Skeletal muscle tissue (tissue), 4 donors: Measurements from ENCODE around the gene BECN2. TPM values are rescaled to one million over a fixed set of nuclear protein-coding genes. Genes with fewer than 3 reads are reported as not detected.

Source experiments
- H3K27ac ChIP-seq: one replicate; pipeline ENCODE4 v1.7.0; 2013; ENCODE audit warnings: mild to moderate bottlenecking, low read depth, low read length, inconsistent platforms
- H3K27me3 ChIP-seq, 3 donors: one replicate each; pipeline ENCODE4 v1.7.0; 2013; ENCODE audit warnings: low read length in 3 of 3; ENCODE audit not compliant: control insufficient read depth in 3 of 3, insufficient read depth in 3 of 3
- H3K36me3 ChIP-seq, 3 donors: one replicate each; pipeline ENCODE4 v1.7.0; 2013; ENCODE audit warnings: low read length in 3 of 3; ENCODE audit not compliant: control insufficient read depth in 3 of 3, insufficient read depth in 3 of 3
- H3K4me1 ChIP-seq, 3 donors: one replicate each; pipeline ENCODE4 v1.7.0; 2013; ENCODE audit warnings: low read length in 3 of 3, mild to moderate bottlenecking in 3 of 3; ENCODE audit not compliant: control insufficient read depth in 3 of 3, insufficient read depth in 3 of 3
- H3K4me3 ChIP-seq, 3 donors: one replicate each; pipeline ENCODE4 v1.7.0; 2013; ENCODE audit warnings: low read length in 3 of 3
- H3K9ac ChIP-seq, 3 donors: one replicate each; pipeline ENCODE4 v1.7.0; 2013; ENCODE audit warnings: low read length in 3 of 3, mild to moderate bottlenecking in 3 of 3, moderate library complexity in 2 of 3, low read depth in 1 of 3
- H3K9me3 ChIP-seq, 3 donors: one replicate each; pipeline ENCODE4 v1.7.0; 2013; ENCODE audit warnings: low read length in 3 of 3; ENCODE audit not compliant: control insufficient read depth in 3 of 3
- total RNA-seq: library from RNA; depleted of rRNA; stranded (reverse); fragments of >200 nt; gene quantifications from one replicate; pipeline ENCODE4 v1.2.3, GENCODE V29; 2014
- donor health status: Osteomylitis.

Gene BECN2, protein sequence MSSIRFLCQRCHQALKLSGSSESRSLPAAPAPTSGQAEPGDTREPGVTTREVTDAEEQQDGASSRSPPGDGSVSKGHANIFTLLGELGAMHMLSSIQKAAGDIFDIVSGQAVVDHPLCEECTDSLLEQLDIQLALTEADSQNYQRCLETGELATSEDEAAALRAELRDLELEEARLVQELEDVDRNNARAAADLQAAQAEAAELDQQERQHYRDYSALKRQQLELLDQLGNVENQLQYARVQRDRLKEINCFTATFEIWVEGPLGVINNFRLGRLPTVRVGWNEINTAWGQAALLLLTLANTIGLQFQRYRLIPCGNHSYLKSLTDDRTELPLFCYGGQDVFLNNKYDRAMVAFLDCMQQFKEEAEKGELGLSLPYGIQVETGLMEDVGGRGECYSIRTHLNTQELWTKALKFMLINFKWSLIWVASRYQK
- total RNA-seq = not detected

DNA sequence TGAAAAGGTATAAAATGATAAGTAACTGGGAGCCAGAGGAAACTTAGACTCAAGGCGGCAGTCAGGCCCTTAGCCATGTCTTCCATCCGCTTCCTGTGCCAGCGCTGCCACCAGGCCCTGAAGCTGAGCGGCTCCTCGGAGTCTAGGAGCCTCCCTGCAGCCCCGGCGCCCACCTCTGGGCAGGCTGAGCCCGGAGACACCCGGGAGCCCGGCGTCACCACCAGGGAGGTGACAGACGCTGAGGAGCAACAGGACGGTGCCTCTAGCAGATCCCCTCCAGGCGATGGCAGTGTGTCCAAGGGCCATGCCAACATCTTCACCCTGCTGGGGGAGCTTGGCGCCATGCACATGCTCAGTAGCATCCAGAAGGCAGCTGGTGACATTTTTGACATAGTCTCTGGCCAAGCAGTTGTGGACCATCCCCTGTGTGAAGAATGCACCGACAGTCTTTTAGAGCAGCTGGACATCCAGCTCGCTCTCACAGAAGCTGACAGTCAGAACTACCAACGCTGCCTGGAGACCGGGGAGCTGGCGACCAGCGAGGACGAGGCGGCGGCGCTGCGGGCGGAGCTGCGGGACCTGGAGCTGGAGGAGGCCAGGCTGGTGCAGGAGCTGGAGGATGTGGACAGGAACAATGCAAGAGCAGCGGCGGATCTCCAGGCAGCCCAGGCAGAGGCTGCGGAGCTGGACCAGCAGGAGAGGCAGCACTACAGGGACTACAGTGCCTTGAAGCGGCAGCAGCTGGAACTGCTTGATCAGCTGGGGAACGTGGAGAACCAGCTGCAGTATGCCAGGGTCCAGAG, at the start of gene BECN2:
Gene BECN2 (plus strand): TSS at position 76 of the 803 bp plus-strand sequence. CDS start 0 bp downstream, at position 76.
- no peak within 1 kb of the TSS for H3K4me3 ChIP-seq
- no peak within 1 kb of the TSS for H3K9ac ChIP-seq
- no peaks in the 10 kb centered on the region for H3K36me3 ChIP-seq
- H3K27me3 ChIP-seq = no peaks in the 10 kb centered on the region
- no peak within 1 kb of the TSS for H3K27ac ChIP-seq
- H3K9me3 ChIP-seq = peaks cover 0 to 5% (median 0%) of the 10 kb centered on the region in 3 donors
- no peaks in the 10 kb centered on the region for H3K4me1 ChIP-seq

DNA sequence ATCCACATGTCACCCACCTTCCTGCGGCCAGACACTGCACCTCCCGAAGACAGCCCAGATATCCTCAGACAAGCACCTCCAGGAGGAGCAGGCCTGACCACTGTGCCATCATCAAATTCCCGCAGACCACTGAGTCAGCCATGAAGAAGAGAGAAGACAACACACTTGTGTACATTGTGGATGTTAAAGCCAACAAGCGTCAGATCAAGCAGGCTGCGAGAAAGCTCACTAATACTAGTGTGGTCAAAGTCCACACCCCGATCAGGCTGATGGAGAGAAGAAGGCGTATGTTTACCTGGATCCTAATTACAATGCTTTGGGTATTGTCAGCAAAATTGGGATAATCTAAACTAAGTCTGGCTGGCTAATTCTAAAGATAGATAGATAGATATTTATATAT, 41.4 kb upstream of the BECN2 start:
- Histone ChIP-seq H3K36me3 (no peaks in the 10 kb centered on the region), H3K9me3 (no peaks in the 10 kb centered on the region), H3K27ac (no peak overlapping the region), H3K9ac (no peak overlapping the region), H3K4me3 (no peak overlapping the region), H3K27me3 (no peaks in the 10 kb centered on the region), H3K4me1 (no peaks in the 10 kb centered on the region)

DNA sequence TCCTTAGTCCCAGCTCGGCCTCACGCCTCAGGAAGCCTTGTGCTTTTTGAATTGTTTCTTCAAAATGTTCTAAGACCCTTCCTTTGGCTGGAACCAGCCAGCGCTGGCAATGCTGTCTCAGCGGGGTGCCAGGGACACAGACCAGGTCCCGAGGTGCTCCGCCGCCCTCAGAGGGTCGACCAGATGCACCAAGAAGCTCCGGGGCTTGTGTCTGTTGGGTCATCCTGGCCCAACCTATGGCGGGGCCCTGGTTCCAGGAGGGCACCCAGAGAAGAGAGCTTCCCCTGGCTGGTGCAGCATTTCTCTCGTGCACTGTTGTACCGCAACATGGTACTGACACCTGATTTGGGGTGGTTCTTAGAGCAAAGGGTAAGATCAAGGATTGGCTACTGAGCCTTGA, 40.1 kb upstream of the BECN2 start:
- Histone ChIP-seq H3K9me3 (no peaks in the 10 kb centered on the region), H3K36me3 (no peaks in the 10 kb centered on the region), H3K27ac (no peak overlapping the region), H3K27me3 (no peaks in the 10 kb centered on the region), H3K4me3 (no peak overlapping the region), H3K4me1 (no peaks in the 10 kb centered on the region), H3K9ac (no peak overlapping the region)

DNA sequence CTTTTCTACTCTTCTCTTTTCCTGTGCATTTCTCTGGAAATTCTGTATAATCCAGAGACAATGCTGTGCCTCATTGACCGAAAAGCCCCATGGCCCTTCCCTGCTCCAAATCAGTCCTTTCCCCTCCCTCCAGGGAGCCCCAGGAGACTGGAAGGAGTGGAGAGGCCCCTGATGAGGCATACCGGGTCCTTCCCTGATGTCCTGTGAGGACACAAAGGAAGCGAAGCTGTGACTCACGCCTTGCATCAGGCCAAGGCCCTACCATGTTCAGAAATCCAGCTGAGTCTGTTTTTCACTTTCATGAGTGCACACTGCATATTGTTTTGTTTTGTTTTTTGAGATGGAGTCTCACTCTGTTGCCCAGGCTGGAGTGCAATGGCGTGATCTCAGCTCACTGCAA, 38.7 kb upstream of the BECN2 start:
- H3K9ac ChIP-seq = no peak overlapping the region
- H3K36me3 ChIP-seq = no peaks in the 10 kb centered on the region
- no peak overlapping the region for H3K27ac ChIP-seq
- no peaks in the 10 kb centered on the region for H3K4me1 ChIP-seq
- no peaks in the 10 kb centered on the region for H3K27me3 ChIP-seq
- no peaks in the 10 kb centered on the region for H3K9me3 ChIP-seq
- no peak overlapping the region for H3K4me3 ChIP-seq

DNA sequence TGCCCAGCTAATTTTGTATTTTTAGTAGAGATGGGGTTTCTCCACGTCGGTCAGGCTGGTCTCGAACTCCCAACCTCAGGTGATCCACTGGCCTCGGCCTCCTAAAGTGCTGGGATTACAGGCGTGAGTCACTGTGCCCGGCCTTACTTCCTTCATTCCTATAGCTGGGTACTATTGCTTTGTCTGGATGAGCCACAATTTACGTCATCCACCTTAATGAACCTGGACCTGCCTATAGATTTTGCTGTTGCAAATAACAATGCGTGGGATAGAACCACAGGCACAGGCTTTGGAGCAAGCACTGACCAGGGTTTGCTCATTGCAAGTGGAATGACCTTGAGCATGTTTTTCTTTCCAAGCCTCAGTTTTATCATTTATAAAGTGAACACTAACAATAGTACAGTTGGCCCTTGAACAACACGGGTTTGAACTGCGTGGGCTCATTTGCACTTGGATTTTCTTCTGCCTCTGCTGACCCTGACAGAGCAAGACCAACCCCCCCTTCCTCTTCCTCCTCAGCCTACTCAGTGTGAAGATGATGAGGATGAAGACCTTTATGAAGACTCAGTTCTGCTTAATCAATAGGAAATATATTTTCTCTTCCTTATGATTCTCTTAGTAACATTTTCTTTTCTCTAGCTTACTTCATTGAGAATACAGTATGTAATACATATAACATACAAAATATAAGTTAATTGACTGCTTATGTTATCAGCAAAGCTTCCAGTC, 33.3 kb upstream of the BECN2 start:
- Histone ChIP-seq H3K27me3 (no peaks in the 10 kb centered on the region), H3K4me3 (no peak overlapping the region), H3K9ac (no peak overlapping the region), H3K27ac (no peak overlapping the region), H3K4me1 (no peaks in the 10 kb centered on the region), H3K36me3 (no peaks in the 10 kb centered on the region), H3K9me3 (no peaks in the 10 kb centered on the region)

DNA sequence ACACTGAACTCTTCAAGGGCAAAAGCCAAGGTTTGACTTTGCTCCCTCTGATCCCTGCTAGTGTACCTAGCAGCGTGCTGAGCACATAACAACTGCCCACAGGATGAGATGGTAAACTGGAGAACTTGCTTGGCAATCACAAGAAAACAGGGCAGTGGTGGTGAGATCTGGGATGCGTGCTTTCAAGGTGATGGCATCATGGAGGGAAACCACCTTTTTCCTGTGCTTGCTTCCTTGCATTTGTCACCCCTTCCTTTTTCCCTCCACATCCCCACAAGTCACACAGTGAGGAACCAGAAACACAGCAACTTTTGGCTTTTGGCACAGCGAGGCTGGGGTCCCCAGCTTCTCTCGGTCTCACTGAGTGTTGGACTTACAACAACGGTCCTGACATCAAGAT, 31.4 kb upstream of the BECN2 start:
- H3K4me1 ChIP-seq = no peaks in the 10 kb centered on the region
- H3K27ac ChIP-seq = no peak overlapping the region

DNA sequence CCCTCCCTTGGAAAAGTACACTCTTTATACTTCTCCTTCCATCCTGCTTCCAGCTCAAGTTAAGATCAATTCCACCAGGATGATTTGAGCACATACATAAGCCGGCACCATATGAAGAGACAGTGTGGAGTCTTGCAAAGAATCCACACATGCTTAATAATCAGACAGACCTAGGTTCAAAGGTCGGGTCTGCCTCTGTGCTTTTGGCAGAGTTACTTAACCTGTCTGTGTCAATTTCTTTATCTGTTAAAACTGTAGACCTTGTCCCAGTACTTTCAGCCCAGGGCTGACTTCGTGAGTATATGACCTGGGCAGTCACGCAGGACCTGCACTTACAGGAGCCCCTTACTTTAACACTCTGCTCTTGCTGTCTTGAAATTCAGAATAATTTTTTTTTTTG, 30.2 kb upstream of the BECN2 start:
- Histone ChIP-seq H3K27me3 (no peaks in the 10 kb centered on the region), H3K9ac (no peak overlapping the region), H3K4me1 (no peaks in the 10 kb centered on the region)

More for the DNA sequence above, 31.4 kb upstream of the BECN2 start:
- Histone ChIP-seq H3K4me3 (no peak overlapping the region), H3K9ac (no peak overlapping the region), H3K9me3 (no peaks in the 10 kb centered on the region), H3K27me3 (no peaks in the 10 kb centered on the region), H3K36me3 (no peaks in the 10 kb centered on the region)

DNA sequence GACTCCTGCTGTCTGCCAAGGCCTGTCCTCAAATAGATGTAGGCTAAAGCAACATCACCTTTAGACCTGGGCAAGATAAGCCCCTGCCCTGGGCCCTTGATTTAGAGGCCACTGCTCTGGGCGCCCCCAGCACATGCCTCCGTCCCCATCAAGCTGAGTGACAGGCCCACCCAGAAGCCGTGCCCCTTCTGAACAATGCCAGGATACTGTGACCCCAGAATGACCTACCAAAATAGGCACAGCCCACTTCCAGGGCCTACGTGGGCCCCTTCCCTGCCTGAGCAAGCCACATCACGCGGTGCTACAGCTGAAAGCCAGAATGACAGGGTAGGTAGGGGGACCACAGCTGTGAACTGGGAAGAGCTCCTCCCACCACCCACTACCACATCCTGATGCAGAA, 24.7 kb upstream of the BECN2 start:
- H3K4me3 ChIP-seq = no peak overlapping the region
- no peaks in the 10 kb centered on the region for H3K9me3 ChIP-seq
- H3K4me1 ChIP-seq = no peaks in the 10 kb centered on the region
- no peak overlapping the region for H3K9ac ChIP-seq
- H3K27me3 ChIP-seq = no peaks in the 10 kb centered on the region
- no peak overlapping the region for H3K27ac ChIP-seq
- H3K36me3 ChIP-seq = no peaks in the 10 kb centered on the region

More for the DNA sequence above, 30.2 kb upstream of the BECN2 start:
- no peak overlapping the region for H3K27ac ChIP-seq
- H3K4me3 ChIP-seq = no peak overlapping the region
- H3K9me3 ChIP-seq = no peaks in the 10 kb centered on the region
- no peaks in the 10 kb centered on the region for H3K36me3 ChIP-seq

DNA sequence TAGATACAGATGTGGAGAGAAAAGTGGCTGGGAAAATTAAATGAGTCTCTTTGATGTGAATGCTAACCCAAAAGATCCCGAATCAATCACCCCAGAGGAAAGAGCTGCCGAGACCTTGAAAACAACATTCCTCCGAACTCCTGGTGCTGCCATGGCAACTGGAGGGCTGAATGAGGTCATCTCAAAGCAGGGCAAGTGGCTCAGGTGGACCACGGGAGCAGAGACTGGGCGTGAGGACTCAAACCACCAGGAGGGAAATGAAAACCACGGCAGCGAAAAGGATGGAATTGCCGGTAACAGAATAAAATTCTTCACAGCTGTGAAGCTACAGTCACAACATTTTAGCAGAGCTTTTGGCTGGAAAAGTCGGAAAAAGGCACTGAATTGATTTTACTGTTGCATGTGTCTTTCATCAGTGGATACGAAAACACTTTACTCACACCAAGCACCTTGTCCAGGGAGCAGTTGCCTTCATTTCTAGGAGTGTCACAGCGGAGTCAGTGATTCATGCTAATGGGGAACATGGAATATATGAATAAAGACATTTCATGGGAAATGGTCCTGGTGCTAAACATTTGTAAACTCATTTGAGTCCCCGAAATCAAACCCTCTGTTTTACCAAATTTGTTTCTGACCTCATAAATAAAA, 23.2 kb upstream of the BECN2 start:
- H3K36me3 ChIP-seq = no peaks in the 10 kb centered on the region
- H3K9ac ChIP-seq = no peak overlapping the region
- no peak overlapping the region for H3K27ac ChIP-seq
- no peaks in the 10 kb centered on the region for H3K27me3 ChIP-seq
- no peaks in the 10 kb centered on the region for H3K4me1 ChIP-seq
- H3K4me3 ChIP-seq = no peak overlapping the region
- no peaks in the 10 kb centered on the region for H3K9me3 ChIP-seq
